HCT116 (cell line): ENCODE data around the gene CRHBP. TPM values are rescaled to one million over a fixed set of nuclear protein-coding genes. Genes with fewer than 3 reads are reported as not detected.

Experiments used
- ATAC-seq: fragments of 200-7000 bp; cut with Tn5 transposase; 2 replicates; pipeline ENCODE4 v1.9.1; 2020; ENCODE audit warnings: mild to moderate bottlenecking, moderate library complexity
- BruUV-seq: library from RNA; stranded (reverse); fragments of 400-500 nt; replicated peaks from 2 replicates; lab custom pipeline; 2021; lab: Mats Ljungman, UMichigan
- CTCF ChIA-PET: fragments of 300-600 bp; sonication (Branson Sonifier 250); formaldehyde crosslinking; loops from one replicate; lab custom pipeline; 2021; ENCODE audit warnings: antibody characterized with exemption; lab: Charles Lee
- POLR2A ChIA-PET: fragments of 300-600, 350-600 bp; sonication (Branson Sonifier 250); formaldehyde crosslinking; loops from one replicate; lab custom pipeline; 2021; ENCODE audit warnings: antibody characterized with exemption; lab: Charles Lee
- RAD21 ChIA-PET, 2 experiments: fragments of 300-600 bp; sonication (Branson Sonifier 250); formaldehyde crosslinking; loops; one replicate each; lab custom pipeline; 2023; ENCODE audit warnings: low total read pairs in 2 of 2; ENCODE audit not compliant: uncharacterized antibody in 2 of 2, unreplicated experiment in 2 of 2, low non-redundant PET in 1 of 2; lab: Charles Lee
- DNase-seq: peaks from one replicate; pipeline ENCODE4 v3.0.0-alpha.2; 2010; ENCODE audit warnings: low read depth, low spot score
- H2AFZ ChIP-seq: fragments of 200-600 bp; shearing (Covaris generic), sonication (generic); 2 replicates; pipeline ENCODE4 v1.6.1; 2017; ENCODE audit warnings: low read depth, mixed run types, mixed read lengths, antibody characterized with exemption, low read length; ENCODE audit not compliant: poor library complexity, severe bottlenecking
- H3K27ac ChIP-seq: 2 replicates; pipeline ENCODE4 v1.5.1; 2012; ENCODE audit warnings: low read depth, low read length
- H3K27me3 ChIP-seq: fragments of 200-600 bp; sonication (generic); 2 replicates; pipeline ENCODE4 v1.6.1; 2016; ENCODE audit warnings: mixed run types, low read length, mixed read lengths; ENCODE audit not compliant: insufficient read depth
- H3K36me3 ChIP-seq, 2 experiments: fragments of 200-500 bp in 1 of 2; fragments of 200-600 bp in 1 of 2; sonication (Bioruptor generic) in 1 of 2; sonication (generic) in 1 of 2; 2 replicates each; pipeline versions ENCODE4 v1.5.1 to v1.6.1; 2014 to 2016; ENCODE audit warnings: low read length in 2 of 2, inconsistent platforms in 1 of 2, mixed read lengths in 1 of 2, mixed run types in 1 of 2; ENCODE audit not compliant: insufficient read depth in 2 of 2, control insufficient read depth in 1 of 2
- H3K4me1 ChIP-seq, 2 experiments: fragments of 200-600 bp in 1 of 2; sonication (generic) in 1 of 2; 2 replicates each; pipeline versions ENCODE4 v1.5.1 to v1.6.1; 2012 to 2017; ENCODE audit warnings: low read length in 2 of 2, inconsistent platforms in 1 of 2, mild to moderate bottlenecking in 1 of 2, mixed read lengths in 1 of 2, mixed run types in 1 of 2, moderate library complexity in 1 of 2; ENCODE audit not compliant: insufficient read depth in 2 of 2, control insufficient read depth in 1 of 2
- H3K4me2 ChIP-seq: fragments of 200-600 bp; sonication (generic); 2 replicates; pipeline ENCODE4 v1.6.1; 2017; ENCODE audit warnings: mixed run types, low read length, mixed read lengths
- H3K4me3 ChIP-seq, 2 experiments: fragments of 200-600 bp in 1 of 2; sonication (generic) in 1 of 2; replicated peaks in 1 of 2; 2 replicates each; pipeline ENCODE4 v1.5.1; 2011 to 2016; ENCODE audit warnings: low read length in 2 of 2, control low read depth in 1 of 2, low read depth in 1 of 2, mild to moderate bottlenecking in 1 of 2, mixed read lengths in 1 of 2, mixed run types in 1 of 2
- H3K79me2 ChIP-seq: fragments of 200-600 bp; sonication (generic); 2 replicates; pipeline ENCODE4 v1.6.1; 2017; ENCODE audit warnings: mild to moderate bottlenecking, mixed run types, low read length, moderate library complexity, mixed read lengths; ENCODE audit not compliant: insufficient read depth
- H3K9ac ChIP-seq: fragments of 200-600 bp; sonication (generic); 2 replicates; pipeline ENCODE4 v1.6.1; 2016; ENCODE audit warnings: low read length, mixed read lengths
- H3K9me2 ChIP-seq: fragments of 200-600 bp; sonication (generic), shearing (Covaris generic); 2 replicates; pipeline ENCODE4 v1.6.1; 2017; ENCODE audit warnings: mixed run types, mild to moderate bottlenecking, moderate library complexity; ENCODE audit not compliant: insufficient read depth
- H3K9me3 ChIP-seq, 2 experiments: fragments of 200-500 bp in 1 of 2; fragments of 200-600 bp in 1 of 2; sonication (Bioruptor generic) in 1 of 2; sonication (generic) in 1 of 2; 2 replicates each; pipeline ENCODE4 v1.6.1; 2014 to 2017; ENCODE audit warnings: low read length in 2 of 2, mixed read lengths in 2 of 2, inconsistent platforms in 1 of 2, low read depth in 1 of 2, mild to moderate bottlenecking in 1 of 2, mixed run types in 1 of 2, moderate library complexity in 1 of 2; ENCODE audit not compliant: control insufficient read depth in 1 of 2, insufficient read depth in 1 of 2
- H4K20me1 ChIP-seq: fragments of 200-600 bp; sonication (generic), shearing (Covaris generic); 2 replicates; pipeline ENCODE4 v1.6.1; 2017; ENCODE audit warnings: mixed run types, mild to moderate bottlenecking, moderate library complexity; ENCODE audit not compliant: insufficient read depth
- CEBPB ChIP-seq: IDR thresholded peaks from 2 replicates; pipeline ENCODE4 v1.6.1; 2012; ENCODE audit warnings: low read depth
- ELF1 ChIP-seq: IDR thresholded peaks from 2 replicates; pipeline ENCODE4 v1.6.1; 2012; ENCODE audit warnings: low read depth, borderline replicate concordance
- POLR2A ChIP-seq: IDR thresholded peaks from 2 replicates; pipeline ENCODE4 v1.7.0; 2011; ENCODE audit warnings: borderline replicate concordance; ENCODE audit not compliant: insufficient read depth, insufficient read length; ENCODE audit errors: extremely low read depth
- RAD21 ChIP-seq: IDR thresholded peaks from 2 replicates; pipeline ENCODE4 v1.6.1; 2012; ENCODE audit warnings: low read depth, mild to moderate bottlenecking
- SRF ChIP-seq: IDR thresholded peaks from 2 replicates; pipeline ENCODE4 v1.6.1; 2012; ENCODE audit warnings: low read depth
- intact Hi-C: fragments of 100-400 bp; cut with micrococcal nuclease; formaldehyde crosslinking; loops from 2 replicates; pipeline ENCODE4 v1.10.0; 2022
- total RNA-seq: library from RNA; stranded (reverse); gene quantifications from one replicate; pipeline ENCODE4 v1.2.1, GENCODE V29; 2021; ENCODE audit not compliant: unreplicated experiment
- TF ChIP-seq, protein P1 (sequence below), 3 experiments: fragments of 200-600 bp in 1 of 3; sonication (generic) in 1 of 3; IDR thresholded peaks in 2 of 3; conservative IDR thresholded peaks in 1 of 3; 2 replicates each; pipeline ENCODE4 v1.5.1; 2012 to 2017; ENCODE audit warnings: low read depth in 2 of 3, low read length in 2 of 3, antibody characterized with exemption in 1 of 3, borderline replicate concordance in 1 of 3, control low read depth in 1 of 3, mild to moderate bottlenecking in 1 of 3, mixed read lengths in 1 of 3, mixed run types in 1 of 3, moderate library complexity in 1 of 3; ENCODE audit not compliant: insufficient read depth in 1 of 3
- TF ChIP-seq, protein P2 (sequence below): IDR thresholded peaks from 2 replicates; pipeline ENCODE4 v1.6.1; 2011; ENCODE audit warnings: mild to moderate bottlenecking, low read length, moderate library complexity; ENCODE audit not compliant: insufficient replicate concordance; ENCODE audit errors: extremely low read depth
- TF ChIP-seq, protein P3 (sequence below): IDR thresholded peaks from 2 replicates; pipeline ENCODE4 v1.6.1; 2012
- TF ChIP-seq, protein P4 (sequence below): IDR thresholded peaks from 2 replicates; pipeline ENCODE4 v1.6.1; 2012; ENCODE audit warnings: low read depth

The CRHBP gene
- total RNA-seq, 1 experiment from 2014 or later, result not detected

DNA sequence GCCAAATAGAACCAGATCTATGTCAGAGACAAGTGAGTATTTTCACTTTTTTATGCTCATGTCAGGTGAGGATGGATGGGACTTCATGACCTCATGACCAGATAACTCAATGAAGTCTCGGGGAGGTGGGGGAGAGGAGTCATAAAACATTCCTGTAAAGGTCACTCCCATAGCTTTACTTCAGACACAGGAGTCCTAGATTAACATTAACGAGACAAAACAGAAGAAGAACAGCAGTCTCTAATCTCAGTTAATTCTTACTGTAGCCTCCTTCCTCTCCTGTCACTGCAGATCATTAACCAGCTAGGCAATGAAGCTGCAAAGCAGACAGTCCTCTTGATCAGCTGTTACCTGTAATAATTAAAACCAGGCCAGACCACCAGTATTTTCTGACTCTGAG, 11.2 kb downstream of the CRHBP start:
- POLR2A ChIA-PET, result no interaction called here
- Histone ChIP-seq H2AFZ (no peak overlapping the region), H3K79me2 (no peaks in the 10 kb centered on the region), H3K4me3 (no peak overlapping the region), H3K36me3 (no peaks in the 10 kb centered on the region), H4K20me1 (no peaks in the 10 kb centered on the region), H3K27ac (no peak overlapping the region), H3K9ac (no peak overlapping the region), H3K9me3 (no peaks in the 10 kb centered on the region), H3K27me3 (no peaks in the 10 kb centered on the region), H3K4me1 (peaks cover 2 to 5% of the 10 kb centered on the region in 2 experiments; a peak in 1 of 4 replicates), H3K9me2 (no peaks in the 10 kb centered on the region), H3K4me2 (no peak overlapping the region)
- CTCF ChIA-PET, result no interaction called here
- TF ChIP-seq, protein P1, sequence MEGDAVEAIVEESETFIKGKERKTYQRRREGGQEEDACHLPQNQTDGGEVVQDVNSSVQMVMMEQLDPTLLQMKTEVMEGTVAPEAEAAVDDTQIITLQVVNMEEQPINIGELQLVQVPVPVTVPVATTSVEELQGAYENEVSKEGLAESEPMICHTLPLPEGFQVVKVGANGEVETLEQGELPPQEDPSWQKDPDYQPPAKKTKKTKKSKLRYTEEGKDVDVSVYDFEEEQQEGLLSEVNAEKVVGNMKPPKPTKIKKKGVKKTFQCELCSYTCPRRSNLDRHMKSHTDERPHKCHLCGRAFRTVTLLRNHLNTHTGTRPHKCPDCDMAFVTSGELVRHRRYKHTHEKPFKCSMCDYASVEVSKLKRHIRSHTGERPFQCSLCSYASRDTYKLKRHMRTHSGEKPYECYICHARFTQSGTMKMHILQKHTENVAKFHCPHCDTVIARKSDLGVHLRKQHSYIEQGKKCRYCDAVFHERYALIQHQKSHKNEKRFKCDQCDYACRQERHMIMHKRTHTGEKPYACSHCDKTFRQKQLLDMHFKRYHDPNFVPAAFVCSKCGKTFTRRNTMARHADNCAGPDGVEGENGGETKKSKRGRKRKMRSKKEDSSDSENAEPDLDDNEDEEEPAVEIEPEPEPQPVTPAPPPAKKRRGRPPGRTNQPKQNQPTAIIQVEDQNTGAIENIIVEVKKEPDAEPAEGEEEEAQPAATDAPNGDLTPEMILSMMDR (IDR thresholded peaks at IDR 0.05 in 2 of 3, conservative IDR thresholded peaks at IDR 0.05 in 1 of 3; ENCODE audit: borderline replicate concordance in 1 of 3, insufficient read depth in 1 of 3, low read depth in 2 of 3, low read length in 2 of 3), result no peak
- no peak for TF ChIP-seq POLR2A
- no peak for ATAC-seq
- intact Hi-C loops, result no loop called here
- no peak for DNase-seq
- BruUV-seq, result no TSS peak
- RAD21 ChIA-PET, result no interaction called here

DNA sequence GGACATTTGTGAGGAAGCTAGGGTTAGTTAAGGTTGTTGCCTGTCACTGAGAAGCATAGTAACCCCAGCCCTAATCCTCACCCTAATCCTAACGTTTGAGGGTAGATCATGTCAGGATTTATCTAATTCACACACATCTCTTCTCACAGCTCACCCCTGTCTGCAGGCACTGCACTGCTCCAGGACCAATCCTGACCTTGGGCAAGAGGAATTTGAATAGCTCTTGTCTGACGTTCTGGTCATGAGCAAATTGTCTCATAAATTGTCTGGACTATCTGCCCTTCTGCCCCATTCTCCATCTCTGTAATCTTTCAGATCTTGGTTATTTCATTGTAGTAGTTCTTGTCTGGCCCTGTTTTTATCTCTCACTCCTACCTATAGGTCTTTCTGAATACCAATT, 18.7 kb downstream of the CRHBP start:
- H3K4me1 ChIP-seq, result no peaks in the 10 kb centered on the region
- H3K4me2 ChIP-seq, result no peak overlapping the region
- H3K9ac ChIP-seq, result no peak overlapping the region
- ATAC-seq, result no peak
- no peak for DNase-seq
- no peak overlapping the region for H2AFZ ChIP-seq
- no peaks in the 10 kb centered on the region for H3K36me3 ChIP-seq
- no TSS peak for BruUV-seq
- intact Hi-C loops, result no loop called here
- RAD21 ChIA-PET, result no interaction called here
- H3K9me3 ChIP-seq, result no peaks in the 10 kb centered on the region
- H4K20me1 ChIP-seq, result no peaks in the 10 kb centered on the region
- H3K79me2 ChIP-seq, result no peaks in the 10 kb centered on the region
- POLR2A ChIA-PET, result no interaction called here
- no peak overlapping the region for H3K27ac ChIP-seq
- H3K4me3 ChIP-seq, result no peak overlapping the region
- no peak for TF ChIP-seq ELF1
- TF ChIP-seq, protein P2, sequence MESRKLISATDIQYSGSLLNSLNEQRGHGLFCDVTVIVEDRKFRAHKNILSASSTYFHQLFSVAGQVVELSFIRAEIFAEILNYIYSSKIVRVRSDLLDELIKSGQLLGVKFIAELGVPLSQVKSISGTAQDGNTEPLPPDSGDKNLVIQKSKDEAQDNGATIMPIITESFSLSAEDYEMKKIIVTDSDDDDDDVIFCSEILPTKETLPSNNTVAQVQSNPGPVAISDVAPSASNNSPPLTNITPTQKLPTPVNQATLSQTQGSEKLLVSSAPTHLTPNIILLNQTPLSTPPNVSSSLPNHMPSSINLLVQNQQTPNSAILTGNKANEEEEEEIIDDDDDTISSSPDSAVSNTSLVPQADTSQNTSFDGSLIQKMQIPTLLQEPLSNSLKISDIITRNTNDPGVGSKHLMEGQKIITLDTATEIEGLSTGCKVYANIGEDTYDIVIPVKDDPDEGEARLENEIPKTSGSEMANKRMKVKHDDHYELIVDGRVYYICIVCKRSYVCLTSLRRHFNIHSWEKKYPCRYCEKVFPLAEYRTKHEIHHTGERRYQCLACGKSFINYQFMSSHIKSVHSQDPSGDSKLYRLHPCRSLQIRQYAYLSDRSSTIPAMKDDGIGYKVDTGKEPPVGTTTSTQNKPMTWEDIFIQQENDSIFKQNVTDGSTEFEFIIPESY, result no peak
- TF ChIP-seq RAD21, result no peak
- no peak for TF ChIP-seq CEBPB
- TF ChIP-seq, protein P3, sequence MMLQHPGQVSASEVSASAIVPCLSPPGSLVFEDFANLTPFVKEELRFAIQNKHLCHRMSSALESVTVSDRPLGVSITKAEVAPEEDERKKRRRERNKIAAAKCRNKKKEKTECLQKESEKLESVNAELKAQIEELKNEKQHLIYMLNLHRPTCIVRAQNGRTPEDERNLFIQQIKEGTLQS, result no peak
- TF ChIP-seq, protein P4, sequence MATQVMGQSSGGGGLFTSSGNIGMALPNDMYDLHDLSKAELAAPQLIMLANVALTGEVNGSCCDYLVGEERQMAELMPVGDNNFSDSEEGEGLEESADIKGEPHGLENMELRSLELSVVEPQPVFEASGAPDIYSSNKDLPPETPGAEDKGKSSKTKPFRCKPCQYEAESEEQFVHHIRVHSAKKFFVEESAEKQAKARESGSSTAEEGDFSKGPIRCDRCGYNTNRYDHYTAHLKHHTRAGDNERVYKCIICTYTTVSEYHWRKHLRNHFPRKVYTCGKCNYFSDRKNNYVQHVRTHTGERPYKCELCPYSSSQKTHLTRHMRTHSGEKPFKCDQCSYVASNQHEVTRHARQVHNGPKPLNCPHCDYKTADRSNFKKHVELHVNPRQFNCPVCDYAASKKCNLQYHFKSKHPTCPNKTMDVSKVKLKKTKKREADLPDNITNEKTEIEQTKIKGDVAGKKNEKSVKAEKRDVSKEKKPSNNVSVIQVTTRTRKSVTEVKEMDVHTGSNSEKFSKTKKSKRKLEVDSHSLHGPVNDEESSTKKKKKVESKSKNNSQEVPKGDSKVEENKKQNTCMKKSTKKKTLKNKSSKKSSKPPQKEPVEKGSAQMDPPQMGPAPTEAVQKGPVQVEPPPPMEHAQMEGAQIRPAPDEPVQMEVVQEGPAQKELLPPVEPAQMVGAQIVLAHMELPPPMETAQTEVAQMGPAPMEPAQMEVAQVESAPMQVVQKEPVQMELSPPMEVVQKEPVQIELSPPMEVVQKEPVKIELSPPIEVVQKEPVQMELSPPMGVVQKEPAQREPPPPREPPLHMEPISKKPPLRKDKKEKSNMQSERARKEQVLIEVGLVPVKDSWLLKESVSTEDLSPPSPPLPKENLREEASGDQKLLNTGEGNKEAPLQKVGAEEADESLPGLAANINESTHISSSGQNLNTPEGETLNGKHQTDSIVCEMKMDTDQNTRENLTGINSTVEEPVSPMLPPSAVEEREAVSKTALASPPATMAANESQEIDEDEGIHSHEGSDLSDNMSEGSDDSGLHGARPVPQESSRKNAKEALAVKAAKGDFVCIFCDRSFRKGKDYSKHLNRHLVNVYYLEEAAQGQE, result no peak
- TF ChIP-seq SRF, result no peak
- H3K27me3 ChIP-seq, result peaks cover 4% of the 10 kb centered on the region; the same call in 1 of the 2 replicates
- CTCF ChIA-PET, result no interaction called here
- H3K9me2 ChIP-seq, result no peaks in the 10 kb centered on the region
